IPS-18a (cell line): ENCODE measurements around the gene RASSF5.

Experiments used
- H3K27ac ChIP-seq: one replicate; pipeline ENCODE4 v1.5.1; 2013; ENCODE audit warnings: low read length
- H3K27me3 ChIP-seq: one replicate; pipeline ENCODE4 v1.6.1; 2013; ENCODE audit warnings: mild to moderate bottlenecking, low read length; ENCODE audit not compliant: control insufficient read depth, insufficient read depth
- H3K36me3 ChIP-seq: one replicate; pipeline ENCODE4 v1.6.1; 2013; ENCODE audit warnings: low read depth, low read length; ENCODE audit not compliant: control insufficient read depth
- H3K4me1 ChIP-seq: one replicate; pipeline ENCODE4 v1.6.1; 2013; ENCODE audit warnings: low read depth, low read length; ENCODE audit not compliant: control insufficient read depth
- H3K4me3 ChIP-seq: one replicate; pipeline ENCODE4 v1.5.1; 2013; ENCODE audit warnings: low read length
- H3K9ac ChIP-seq: one replicate; pipeline ENCODE4 v1.6.1; 2013; ENCODE audit warnings: mild to moderate bottlenecking, low read length, moderate library complexity
- H3K9me3 ChIP-seq: one replicate; pipeline ENCODE4 v1.6.1; 2013; ENCODE audit warnings: low read depth, low read length; ENCODE audit not compliant: control insufficient read depth

RASSF5 gene

DNA sequence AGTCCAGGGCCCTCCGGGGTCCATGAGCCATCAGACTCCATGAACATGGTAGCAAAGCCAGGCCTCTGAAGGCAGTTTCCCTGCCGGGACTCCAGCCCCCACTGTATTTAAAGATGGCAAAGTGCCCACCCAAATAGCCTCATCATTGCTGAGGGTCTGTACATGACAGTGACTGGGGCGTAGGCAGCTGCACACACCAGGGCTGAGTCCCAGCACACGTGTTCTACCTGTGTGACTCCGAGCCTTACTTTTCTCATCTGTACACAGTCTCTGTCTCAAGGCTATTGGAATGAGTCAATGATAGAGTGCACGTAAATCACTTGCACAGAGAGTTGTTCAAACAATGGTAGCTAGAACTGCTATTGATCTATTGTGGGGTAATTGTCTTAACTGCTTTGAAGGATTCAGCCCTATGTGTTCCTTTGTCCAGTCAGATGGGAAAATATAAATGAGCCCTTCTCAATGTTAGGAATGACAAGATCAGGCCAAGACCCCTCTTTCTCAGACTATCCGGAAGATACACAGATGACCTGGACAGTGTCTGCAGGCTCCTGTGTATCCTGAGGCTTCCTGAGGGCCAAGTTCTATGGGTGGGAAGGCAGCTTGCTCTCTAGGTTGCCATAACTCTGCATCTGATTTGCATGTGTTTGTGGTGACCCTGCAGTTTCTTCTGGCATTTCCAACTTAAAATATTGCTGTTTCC lies 48.9 kb downstream of the RASSF5 start:
- H3K27ac ChIP-seq, result no peak overlapping the region
- peak overlapping the region; percentile 72 for H3K4me3 ChIP-seq
- H3K9me3 ChIP-seq, result no peaks in the 10 kb centered on the region
- H3K9ac ChIP-seq, result no peak overlapping the region
- peaks cover 5% of the 10 kb centered on the region for H3K4me1 ChIP-seq
- peaks cover 40% of the 10 kb centered on the region for H3K27me3 ChIP-seq
- H3K36me3 ChIP-seq, result no peaks in the 10 kb centered on the region

DNA sequence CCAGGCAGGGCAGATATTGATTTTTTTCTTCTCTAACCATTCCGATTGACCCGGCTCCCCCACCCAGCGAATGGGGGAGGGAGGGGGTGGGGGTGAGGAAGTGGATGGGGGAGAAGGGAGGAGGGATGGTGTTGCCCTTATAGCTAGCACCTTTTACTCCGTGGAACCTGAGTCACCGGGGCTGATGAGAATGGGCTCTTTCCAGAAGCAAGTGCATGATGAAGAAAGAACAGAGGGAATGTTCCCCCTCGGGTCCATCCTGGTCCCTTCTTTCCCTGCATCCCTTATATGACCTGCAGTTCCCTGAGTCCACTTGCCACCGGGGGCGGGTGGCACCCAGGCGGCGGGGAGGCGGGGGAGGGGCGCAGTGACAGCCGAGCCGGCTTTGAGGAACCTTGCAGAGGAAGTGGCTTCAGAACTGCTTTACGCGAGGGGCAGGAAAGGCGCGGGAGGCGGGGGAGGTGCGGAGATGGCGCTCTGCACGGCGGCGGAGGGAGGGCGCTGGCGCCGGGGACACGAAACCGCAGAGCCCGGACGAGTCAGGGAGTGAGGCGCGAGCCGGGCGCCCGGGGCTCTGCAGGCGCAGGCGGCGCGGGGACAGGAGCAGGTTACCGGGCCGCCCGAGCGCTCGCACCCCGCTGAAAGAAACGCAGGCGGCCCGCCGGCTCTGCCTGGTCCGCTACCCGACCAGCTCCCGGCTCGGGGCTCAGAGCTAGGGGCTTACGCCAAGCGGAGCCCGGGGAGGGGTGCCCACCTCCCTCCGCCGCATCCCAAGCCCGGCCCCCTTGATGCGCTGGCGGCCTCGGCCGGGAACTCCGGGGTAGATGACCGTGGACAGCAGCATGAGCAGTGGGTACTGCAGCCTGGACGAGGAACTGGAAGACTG lies 49.7 kb downstream of the RASSF5 start:
- Histone ChIP-seq H3K4me1 (peaks cover 5% of the 10 kb centered on the region), H3K27ac (no peak overlapping the region), H3K36me3 (no peaks in the 10 kb centered on the region), H3K9me3 (no peaks in the 10 kb centered on the region), H3K4me3 (peak overlapping the region; percentile 72), H3K9ac (peak overlapping the region; percentile 10), H3K27me3 (peaks cover 40% of the 10 kb centered on the region)

DNA sequence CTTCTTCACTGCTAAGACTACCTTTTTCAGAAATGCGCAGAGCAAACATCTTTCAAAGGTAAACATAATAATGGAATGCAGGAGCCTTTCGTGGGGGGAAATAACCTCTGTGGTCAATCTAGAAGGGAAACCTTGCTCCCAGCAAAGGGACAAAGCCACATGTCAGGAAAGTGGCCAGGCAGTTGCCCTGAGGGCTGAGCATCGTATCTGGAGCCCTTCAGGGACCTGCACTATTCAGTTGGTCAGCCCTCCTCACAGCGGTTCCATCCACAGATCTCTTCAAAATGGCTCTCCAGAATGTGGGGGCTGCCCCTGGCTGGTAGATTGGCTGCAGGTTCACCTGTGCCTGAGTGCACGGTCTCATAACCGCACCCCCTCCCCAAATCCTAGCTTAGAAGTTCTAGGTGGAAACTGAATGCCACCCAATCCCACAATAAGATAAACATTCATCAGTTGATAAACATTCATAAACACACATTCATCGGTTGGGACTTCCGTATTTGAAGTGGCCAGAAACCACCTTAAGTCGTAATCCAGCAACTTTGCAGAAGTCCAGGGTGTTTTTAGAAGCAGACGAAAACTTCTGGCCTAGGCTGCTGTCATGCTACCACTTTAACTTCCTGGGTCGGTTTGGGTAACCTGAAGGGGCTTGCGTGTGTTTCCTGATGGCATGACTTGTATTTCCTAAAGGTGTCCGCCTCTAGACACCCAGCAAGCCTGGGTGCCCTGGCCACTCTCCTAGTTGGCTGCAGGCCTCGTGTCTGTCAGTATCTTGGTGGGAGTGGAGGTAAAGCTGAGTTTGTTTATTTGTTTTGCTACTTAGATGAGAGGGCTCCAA lies 50.5 kb downstream of the RASSF5 start:
- H3K9me3 ChIP-seq, result no peaks in the 10 kb centered on the region
- peak overlapping the region; percentile 10 for H3K9ac ChIP-seq
- no peaks in the 10 kb centered on the region for H3K36me3 ChIP-seq
- peak overlapping the region; percentile 72 for H3K4me3 ChIP-seq
- H3K4me1 ChIP-seq, result peaks cover 5% of the 10 kb centered on the region
- H3K27ac ChIP-seq, result no peak overlapping the region
- H3K27me3 ChIP-seq, result peaks cover 40% of the 10 kb centered on the region

DNA sequence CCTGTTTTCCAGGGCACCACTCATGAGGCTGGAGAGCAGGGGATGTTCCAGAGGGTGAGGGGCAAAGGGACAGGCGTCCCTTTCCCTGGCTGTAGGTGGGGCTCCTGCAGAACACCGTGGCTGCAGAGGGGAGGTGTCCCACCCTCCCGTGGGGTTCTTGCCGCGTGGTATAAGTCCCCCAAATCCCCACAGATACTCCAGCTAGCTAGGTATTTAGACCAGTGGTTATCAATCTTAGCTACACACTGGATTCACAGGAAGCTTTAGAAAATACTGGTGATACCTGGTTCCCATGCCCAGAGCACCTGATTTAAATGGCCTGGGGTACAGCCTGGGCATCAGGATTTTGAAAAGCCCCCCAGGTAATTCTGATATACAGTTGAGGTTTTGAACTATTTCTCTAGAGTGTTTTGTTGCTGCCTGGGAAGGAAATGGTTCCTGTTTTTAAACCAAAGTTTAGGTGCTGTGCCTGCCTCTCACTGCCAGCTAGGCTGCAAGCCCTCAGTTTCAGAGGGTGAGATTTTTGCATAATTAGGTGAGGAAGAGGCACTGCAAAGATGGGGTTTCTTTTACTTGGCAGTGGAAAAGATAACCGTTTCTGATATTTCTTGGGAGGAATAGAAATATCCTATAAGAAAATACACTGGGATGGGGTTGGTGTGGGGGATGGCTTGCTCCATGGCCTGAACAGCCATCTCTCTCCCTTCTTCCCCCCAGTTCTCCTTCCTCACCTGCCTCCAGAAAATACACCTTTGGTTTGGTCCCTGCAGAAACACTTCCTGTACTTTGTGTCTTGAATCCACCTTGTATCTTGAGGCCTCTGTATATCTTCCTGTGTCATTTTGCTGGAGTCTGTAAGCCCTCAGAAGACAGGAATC lies 51.7 kb downstream of the RASSF5 start:
- H3K9me3 ChIP-seq, result no peaks in the 10 kb centered on the region
- no peaks in the 10 kb centered on the region for H3K36me3 ChIP-seq
- H3K4me1 ChIP-seq, result peaks cover 5% of the 10 kb centered on the region
- no peak overlapping the region for H3K27ac ChIP-seq
- H3K4me3 ChIP-seq, result no peak overlapping the region
- H3K9ac ChIP-seq, result no peak overlapping the region
- peaks cover 40% of the 10 kb centered on the region for H3K27me3 ChIP-seq

DNA sequence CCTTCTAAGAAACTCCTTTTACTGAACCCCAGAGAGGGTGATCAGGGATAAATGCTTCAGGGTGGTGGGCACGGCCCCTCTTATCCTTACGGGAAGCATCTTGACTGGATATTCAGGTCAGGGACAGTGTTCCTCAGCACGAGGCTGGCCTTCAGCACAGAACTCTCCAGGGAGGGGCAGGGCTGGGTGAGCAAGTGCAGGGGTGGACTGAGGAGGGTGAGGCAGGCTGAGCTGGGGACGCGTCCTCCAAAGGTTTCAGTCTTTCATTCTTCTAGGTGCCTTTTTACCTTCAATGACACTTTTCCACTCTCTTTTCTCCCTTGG lies 52.3 kb downstream of the RASSF5 start:
- Histone ChIP-seq H3K27ac (no peak overlapping the region), H3K36me3 (no peaks in the 10 kb centered on the region), H3K27me3 (peaks cover 40% of the 10 kb centered on the region), H3K9me3 (no peaks in the 10 kb centered on the region), H3K4me1 (peaks cover 5% of the 10 kb centered on the region), H3K9ac (no peak overlapping the region), H3K4me3 (no peak overlapping the region)

DNA sequence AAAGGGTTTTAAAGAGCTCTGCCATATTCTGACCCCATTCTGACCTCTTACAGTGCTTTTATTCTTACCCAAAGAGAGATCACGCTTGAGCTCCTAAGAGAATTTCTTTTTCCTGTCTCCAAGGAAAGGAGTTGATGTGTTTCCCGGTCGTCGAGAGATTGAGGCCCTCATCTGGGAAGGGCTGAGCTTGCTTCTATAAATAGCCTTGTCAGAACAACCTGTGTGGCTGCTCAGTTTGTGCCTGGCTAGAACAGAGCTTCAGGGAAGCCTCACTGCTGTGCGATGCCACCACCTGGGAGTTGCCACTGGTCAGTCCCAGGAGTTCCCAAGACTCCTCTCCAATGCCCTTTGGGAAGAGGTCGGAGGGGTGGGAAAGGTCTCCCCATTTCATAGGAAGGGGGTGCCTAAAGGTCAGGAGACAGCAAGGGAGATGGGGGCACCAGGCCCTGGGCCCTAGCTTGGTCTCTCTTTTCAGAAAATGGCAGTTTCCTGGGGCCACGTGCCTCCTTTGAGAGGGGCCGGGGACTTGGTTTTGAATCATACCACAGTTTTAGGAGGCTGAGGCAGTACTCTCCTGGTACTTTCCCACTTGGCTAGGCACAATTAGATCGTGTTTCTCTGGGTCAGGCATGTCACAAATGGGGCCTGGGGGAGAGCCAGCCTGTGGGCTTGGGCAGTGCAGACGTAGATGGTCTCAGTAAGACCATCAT lies 52.8 kb downstream of the RASSF5 start:
- no peaks in the 10 kb centered on the region for H3K9me3 ChIP-seq
- no peak overlapping the region for H3K4me3 ChIP-seq
- peaks cover 5% of the 10 kb centered on the region for H3K4me1 ChIP-seq
- no peaks in the 10 kb centered on the region for H3K36me3 ChIP-seq
- H3K9ac ChIP-seq, result no peak overlapping the region
- no peak overlapping the region for H3K27ac ChIP-seq
- H3K27me3 ChIP-seq, result peaks cover 40% of the 10 kb centered on the region

DNA sequence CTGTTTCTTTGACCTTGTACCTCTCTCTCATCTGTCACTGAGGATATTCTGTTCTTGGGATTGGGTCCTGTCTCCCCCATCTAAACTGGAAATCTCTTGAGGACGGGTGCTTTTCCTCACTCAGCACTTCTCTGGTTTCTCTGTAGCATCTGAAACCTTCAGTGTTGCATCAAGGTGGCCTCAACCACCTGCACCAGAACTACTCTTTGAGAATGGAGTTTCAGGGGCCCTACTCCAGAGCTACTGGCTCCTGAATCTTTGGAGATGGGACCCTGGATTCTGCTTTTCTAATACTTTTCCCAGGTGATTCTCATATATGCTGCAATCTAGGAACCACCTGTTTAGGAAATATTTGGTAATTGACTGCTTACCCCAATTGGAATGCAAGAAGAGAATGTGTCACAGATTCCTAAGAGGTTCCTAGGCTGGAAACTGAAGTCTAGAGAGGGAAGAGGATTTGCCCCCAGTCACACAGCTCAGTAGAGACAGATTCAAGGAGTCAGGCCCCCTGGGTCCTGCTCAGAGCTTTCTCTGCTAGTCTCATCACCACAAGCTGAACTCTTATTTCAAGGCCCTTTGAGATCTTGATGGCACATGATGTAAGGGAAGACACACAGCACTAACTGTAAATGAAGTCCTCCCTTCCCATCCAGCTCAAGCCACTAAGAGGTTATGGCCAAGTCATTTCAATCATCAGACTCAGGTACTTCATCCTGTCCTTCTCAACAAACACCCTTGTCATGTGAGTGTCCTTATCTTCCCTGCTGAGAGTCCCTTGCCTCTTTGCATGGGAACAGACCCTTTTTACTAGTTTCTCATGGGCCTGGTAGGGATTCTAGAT lies 56.3 kb downstream of the RASSF5 start:
- Histone ChIP-seq H3K27me3 (peaks cover 7% of the 10 kb centered on the region), H3K9ac (no peak overlapping the region), H3K36me3 (no peaks in the 10 kb centered on the region), H3K9me3 (no peaks in the 10 kb centered on the region), H3K4me3 (no peak overlapping the region), H3K27ac (no peak overlapping the region), H3K4me1 (no peaks in the 10 kb centered on the region)

DNA sequence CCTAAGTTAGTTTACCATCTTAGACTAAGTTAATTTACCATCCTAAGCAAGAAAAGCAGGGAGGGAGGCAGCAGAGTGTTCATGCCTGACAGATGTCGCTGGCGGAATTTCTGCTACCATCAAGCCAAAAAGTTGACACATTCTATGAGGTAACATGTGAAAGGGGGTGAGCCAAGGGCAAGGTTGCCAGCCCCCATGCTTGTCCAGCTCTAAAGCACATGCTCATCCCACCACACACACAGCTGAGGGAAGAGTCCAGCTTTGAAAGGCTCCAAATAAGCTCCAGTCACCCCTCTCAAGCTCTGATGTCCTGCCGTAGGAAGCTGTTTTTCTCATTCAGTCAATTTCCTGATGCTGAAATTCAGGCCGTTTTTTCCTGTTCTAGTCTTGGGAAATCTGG lies 58.7 kb downstream of the RASSF5 start:
- Histone ChIP-seq H3K9ac (no peak overlapping the region), H3K4me1 (peaks cover 10% of the 10 kb centered on the region), H3K27ac (no peak overlapping the region), H3K4me3 (no peak overlapping the region), H3K9me3 (no peaks in the 10 kb centered on the region), H3K36me3 (no peaks in the 10 kb centered on the region), H3K27me3 (no peaks in the 10 kb centered on the region)

DNA sequence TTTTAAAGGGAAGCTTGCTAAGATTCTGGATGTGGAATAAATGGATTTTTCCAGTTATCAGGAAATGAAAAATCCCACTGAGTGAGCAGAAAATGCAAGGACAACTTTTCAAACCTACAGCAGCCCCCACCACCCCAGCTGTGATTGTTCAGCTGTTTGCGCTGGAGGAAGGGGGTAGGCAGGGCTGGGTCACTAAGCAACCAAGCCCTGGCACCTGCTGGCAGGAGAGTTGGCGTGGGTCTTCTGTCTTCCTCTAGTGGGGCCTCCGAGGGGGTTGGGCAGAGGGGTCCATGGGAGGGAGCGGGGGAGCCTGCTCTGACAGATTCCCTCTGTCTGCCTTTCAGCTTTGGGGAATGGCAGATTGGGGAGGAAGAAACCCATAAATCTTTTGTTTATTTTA lies 59.7 kb downstream of the RASSF5 start:
- Histone ChIP-seq H3K9me3 (no peaks in the 10 kb centered on the region), H3K9ac (no peak overlapping the region), H3K27me3 (no peaks in the 10 kb centered on the region), H3K27ac (no peak overlapping the region), H3K36me3 (no peaks in the 10 kb centered on the region), H3K4me3 (no peak overlapping the region), H3K4me1 (peaks cover 10% of the 10 kb centered on the region)

DNA sequence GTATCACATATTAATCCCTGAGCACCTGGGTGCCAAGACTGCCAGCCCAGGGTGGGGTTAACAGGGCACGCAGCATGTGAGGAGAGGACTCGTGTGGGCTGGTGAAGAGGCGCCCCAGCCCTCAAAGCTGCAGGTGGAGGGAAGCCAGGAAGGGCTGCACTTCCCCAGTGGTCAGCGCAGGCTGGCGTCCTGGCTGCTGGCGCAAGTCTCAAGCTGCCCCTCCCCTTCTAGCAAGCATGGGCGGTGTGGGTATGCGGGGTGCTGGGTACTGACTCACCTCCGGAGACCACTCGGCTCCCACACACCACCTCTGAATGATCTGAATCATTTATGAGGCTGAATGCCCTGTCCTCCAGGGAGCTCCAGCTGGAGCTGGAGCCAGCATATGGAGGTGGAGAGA lies 60.9 kb downstream of the RASSF5 start:
- Histone ChIP-seq H3K27me3 (no peaks in the 10 kb centered on the region), H3K27ac (no peak overlapping the region), H3K36me3 (no peaks in the 10 kb centered on the region), H3K9me3 (no peaks in the 10 kb centered on the region), H3K4me3 (no peak overlapping the region), H3K9ac (no peak overlapping the region), H3K4me1 (peaks cover 10% of the 10 kb centered on the region)
